RWPE2 (cell line): ENCODE results near the gene ITSN1.
A peak's percentile ranks its signal among the peaks of the same experiment; 100 is the strongest.

Source experiments
- ATAC-seq: fragments of 200-7000 bp; cut with Tn5 transposase; 3 replicates; pipeline ENCODE4 v1.9.1; 2021; ENCODE audit warnings: low read depth
- DNase-seq: peaks from one replicate; pipeline ENCODE4 v3.0.0-alpha.2; 2020; ENCODE audit warnings: low spot score
- H3K27ac ChIP-seq: fragments of 450-650 bp; 2 replicates; pipeline ENCODE4 v1.5.1; 2017; ENCODE audit warnings: mild to moderate bottlenecking; ENCODE audit not compliant: poor library complexity, severe bottlenecking
- H3K27me3 ChIP-seq: fragments of 250-450 bp; sonication (Bioruptor Pico); 2 replicates; pipeline ENCODE4 v1.5.1; 2021; ENCODE audit warnings: mild to moderate bottlenecking, moderate library complexity; ENCODE audit not compliant: insufficient read depth, poor library complexity, severe bottlenecking
- H3K36me3 ChIP-seq: fragments of 250-450 bp; sonication (Bioruptor Pico); 2 replicates; pipeline ENCODE4 v1.5.1; 2020; ENCODE audit warnings: low read depth, mild to moderate bottlenecking, moderate library complexity
- H3K4me1 ChIP-seq: fragments of 250-450 bp; sonication (Bioruptor Pico); 2 replicates; pipeline ENCODE4 v1.5.1; 2021; ENCODE audit warnings: mild to moderate bottlenecking, moderate library complexity; ENCODE audit not compliant: insufficient read depth, poor library complexity, severe bottlenecking
- H3K4me3 ChIP-seq: fragments of 250-450 bp; sonication (Bioruptor Pico); 2 replicates; pipeline ENCODE4 v1.5.1; 2021; ENCODE audit warnings: mild to moderate bottlenecking, moderate library complexity; ENCODE audit not compliant: severe bottlenecking
- H3K9me3 ChIP-seq: fragments of 250-450 bp; sonication (Bioruptor Pico); 2 replicates; pipeline ENCODE4 v1.5.1; 2021; ENCODE audit warnings: mild to moderate bottlenecking, moderate library complexity; ENCODE audit not compliant: severe bottlenecking
- CTCF ChIP-seq: fragments of 450-650 bp; IDR thresholded peaks from one replicate; pipeline ENCODE4 v1.5.1; 2017; ENCODE audit warnings: mild to moderate bottlenecking, moderate library complexity; ENCODE audit not compliant: poor library complexity, severe bottlenecking

Gene ITSN1

DNA sequence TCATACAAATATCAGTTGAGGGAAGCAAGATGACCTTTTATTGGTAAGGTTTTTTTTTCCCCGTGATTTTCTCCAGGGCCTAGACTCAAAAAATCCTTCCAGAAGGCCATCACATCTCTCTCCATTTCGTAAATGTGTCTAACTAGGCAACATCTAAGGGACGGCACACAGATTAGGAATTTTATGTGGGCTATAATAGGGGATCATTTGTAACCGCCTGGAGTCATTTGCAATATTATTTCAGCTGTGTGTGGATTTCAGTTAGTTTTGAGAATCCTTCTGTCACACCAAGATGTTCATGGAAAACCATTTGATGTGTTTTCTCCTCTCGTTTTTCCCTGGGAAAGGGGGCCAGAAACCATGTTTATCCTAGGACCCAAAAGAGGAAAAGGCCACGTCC lies 210.2 kb downstream of the ITSN1 start:
- Histone ChIP-seq H3K27me3 (no peaks in the 10 kb centered on the region), H3K27ac (no peak overlapping the region), H3K36me3 (no peaks in the 10 kb centered on the region), H3K4me3 (no peak overlapping the region), H3K4me1 (peaks cover 26% of the 10 kb centered on the region), H3K9me3 (no peaks in the 10 kb centered on the region)
- DNase-seq, result no peak
- ATAC-seq, result no peak
- TF ChIP-seq CTCF, result no peak

GRCh38 chr21:33854604-33855003 lies 212.3 kb downstream of the ITSN1 start:
- H3K27me3 ChIP-seq, result no peaks in the 10 kb centered on the region
- DNase-seq (no peak), ATAC-seq (peak; percentile 85)
- no peaks in the 10 kb centered on the region for H3K36me3 ChIP-seq
- peaks cover 19% of the 10 kb centered on the region for H3K4me1 ChIP-seq
- no peaks in the 10 kb centered on the region for H3K9me3 ChIP-seq
- peak overlapping the region; percentile 31 for H3K27ac ChIP-seq
- no peak overlapping the region for H3K4me3 ChIP-seq
- no peak for TF ChIP-seq CTCF

GRCh38 chr21:33855190-33855589 lies 212.9 kb downstream of the ITSN1 start:
- no peak for ATAC-seq
- Histone ChIP-seq H3K36me3 (no peaks in the 10 kb centered on the region), H3K27ac (peak overlapping the region; percentile 31), H3K9me3 (no peaks in the 10 kb centered on the region), H3K4me3 (no peak overlapping the region), H3K27me3 (no peaks in the 10 kb centered on the region), H3K4me1 (peaks cover 14% of the 10 kb centered on the region)
- DNase-seq, result no peak
- no peak for TF ChIP-seq CTCF

GRCh38 chr21:33856893-33857527 lies 214.7 kb downstream of the ITSN1 start:
- H3K27me3 ChIP-seq, result no peaks in the 10 kb centered on the region
- DNase-seq (no peak), ATAC-seq (no peak)
- H3K36me3 ChIP-seq, result no peaks in the 10 kb centered on the region
- peaks cover 14% of the 10 kb centered on the region for H3K4me1 ChIP-seq
- no peaks in the 10 kb centered on the region for H3K9me3 ChIP-seq
- no peak overlapping the region for H3K4me3 ChIP-seq
- TF ChIP-seq CTCF, result no peak
- H3K27ac ChIP-seq, result no peak overlapping the region

- TF ChIP-seq CTCF, result no peak
- Histone ChIP-seq H3K9me3 (no peaks in the 10 kb centered on the region), H3K27me3 (no peaks in the 10 kb centered on the region), H3K4me1 (peaks cover 14% of the 10 kb centered on the region), H3K27ac (no peak overlapping the region), H3K36me3 (no peaks in the 10 kb centered on the region), H3K4me3 (no peak overlapping the region)
- ATAC-seq, result no peak
- DNase-seq, result no peak
These were observed 215.8 kb downstream of the ITSN1 start for GRCh38 chr21:33857846-33858666.
